HepG2 (cell line): ENCODE measurements around the gene PRKACA. TPM values are rescaled to one million over a fixed set of nuclear protein-coding genes. Genes with fewer than 3 reads are reported as not detected.

Experiments
- ARID5B ChIP-seq: IDR thresholded peaks from 2 replicates; pipeline ENCODE4 v1.4.0; 2020; ENCODE audit warnings: mild to moderate bottlenecking, missing genetic modification reagents
- FOXK1 ChIP-seq: sonication (generic); formaldehyde crosslinking; IDR thresholded peaks from 2 replicates; pipeline ENCODE4 v1.4.0; 2020; ENCODE audit warnings: low read depth, missing genetic modification reagents, borderline replicate concordance
- GABPB1 ChIP-seq: IDR thresholded peaks from 2 replicates; pipeline ENCODE4 v1.6.1; 2016; ENCODE audit warnings: mild to moderate bottlenecking, missing genetic modification reagents, moderate library complexity, missing compliant biosample characterization
- GATAD1 ChIP-seq: IDR thresholded peaks from 2 replicates; pipeline ENCODE4 v1.6.1; 2016; ENCODE audit warnings: missing genetic modification reagents, missing compliant biosample characterization
- HNRNPL ChIP-seq: fragments of 200-400 bp; formaldehyde crosslinking; IDR thresholded peaks from 2 replicates; pipeline ENCODE4 v1.6.1; 2017; ENCODE audit warnings: mild to moderate bottlenecking, low read depth, low read length
- HOXA3 ChIP-seq: sonication (generic); formaldehyde crosslinking; IDR thresholded peaks from 2 replicates; pipeline ENCODE4 v1.5.0; 2020; ENCODE audit warnings: missing genetic modification reagents
- KAT8 ChIP-seq: IDR thresholded peaks from 2 replicates; pipeline ENCODE4 v1.6.1; 2016; ENCODE audit warnings: missing genetic modification reagents, missing compliant biosample characterization
- KDM5B ChIP-seq: sonication (generic); formaldehyde crosslinking; IDR thresholded peaks from 2 replicates; pipeline ENCODE4 v1.4.0; 2020; ENCODE audit warnings: missing genetic modification reagents, mild to moderate bottlenecking, borderline replicate concordance
- NR2F1 ChIP-seq, 2 experiments: fragments of 450-650 bp in 1 of 2; formaldehyde crosslinking in 1 of 2; IDR thresholded peaks; 2 replicates each; pipeline versions ENCODE4 v1.5.0 to v1.6.1; 2016 to 2020; ENCODE audit warnings: mild to moderate bottlenecking in 1 of 2, missing compliant biosample characterization in 1 of 2, missing genetic modification reagents in 1 of 2, moderate library complexity in 1 of 2
- POGZ ChIP-seq: sonication (generic); formaldehyde crosslinking; IDR thresholded peaks from 2 replicates; pipeline ENCODE4 v1.4.0; 2020; ENCODE audit warnings: mild to moderate bottlenecking, missing genetic modification reagents
- RXRB ChIP-seq: IDR thresholded peaks from 2 replicates; pipeline ENCODE4 v1.6.1; 2016; ENCODE audit warnings: borderline replicate concordance, missing genetic modification reagents, missing compliant biosample characterization
- SMC3 ChIP-seq: IDR thresholded peaks from 2 replicates; pipeline ENCODE4 v1.6.1; 2011; ENCODE audit warnings: low read length, improper control_type of control experiment
- ZBTB7A ChIP-seq: sonication (generic); formaldehyde crosslinking; IDR thresholded peaks from 2 replicates; pipeline ENCODE4 v1.8.0; 2022; ENCODE audit warnings: mild to moderate bottlenecking, missing genetic modification reagents
- ZNF317 ChIP-seq: sonication (generic); formaldehyde crosslinking; IDR thresholded peaks from 2 replicates; pipeline ENCODE4 v1.5.0; 2020; ENCODE audit warnings: mild to moderate bottlenecking, missing genetic modification reagents
- ZNF329 ChIP-seq: sonication (generic); formaldehyde crosslinking; IDR thresholded peaks from 2 replicates; pipeline ENCODE4 v1.9.0; 2021; ENCODE audit warnings: low read depth, mild to moderate bottlenecking, missing genetic modification reagents
- ZNF569 ChIP-seq: sonication (generic); formaldehyde crosslinking; IDR thresholded peaks from 2 replicates; pipeline ENCODE4 v1.5.0; 2020; ENCODE audit warnings: mild to moderate bottlenecking, missing genetic modification reagents, moderate library complexity, borderline replicate concordance
- ZNF605 ChIP-seq: sonication (generic); formaldehyde crosslinking; IDR thresholded peaks from 2 replicates; pipeline ENCODE4 v1.8.0; 2022; ENCODE audit warnings: mild to moderate bottlenecking, missing genetic modification reagents
- ZNF7 ChIP-seq: IDR thresholded peaks from 2 replicates; pipeline ENCODE4 v1.6.1; 2016; ENCODE audit warnings: missing biosample characterization, missing genetic modification reagents
- ZSCAN29 ChIP-seq: sonication (generic); formaldehyde crosslinking; conservative IDR thresholded peaks from 2 replicates; pipeline ENCODE4 v1.4.0; 2020; ENCODE audit warnings: mild to moderate bottlenecking, missing genetic modification reagents
- polyA plus RNA-seq, 8 experiments: library from polyadenylated mRNA; depleted of rRNA in 3 of 8; stranded (reverse) in 7 of 8; unstranded in 1 of 8; fragments of >200 nt; fragmentation: Illumina TruSeq in 4 of 8; extraction: Trizol in 4 of 8; gene quantifications; 2 replicates each; pipeline versions ENCODE4 v1.2.1 to v1.2.3, GENCODE V29; 2011 to 2016; ENCODE audit warnings: low read depth in 4 of 8, missing spikeins in 1 of 8, mixed read lengths in 1 of 8; ENCODE audit not compliant: insufficient read depth in 1 of 8
- total RNA-seq, 5 experiments: library from RNA; depleted of rRNA; stranded (reverse); fragments of >200 nt; fragmentation: Illumina TruSeq; extraction: Trizol; gene quantifications; 2 replicates each; pipeline ENCODE4 v1.2.3, GENCODE V29; 2016; ENCODE audit warnings: low read depth in 1 of 5
- TF ChIP-seq, protein P1 (sequence below): sonication (generic); formaldehyde crosslinking; IDR thresholded peaks from 2 replicates; pipeline ENCODE4 v1.5.1; 2020; ENCODE audit warnings: mild to moderate bottlenecking, missing genetic modification reagents, borderline replicate concordance
- TF ChIP-seq, protein P2 (sequence below): sonication (generic); formaldehyde crosslinking; IDR thresholded peaks from 2 replicates; pipeline ENCODE4 v1.4.0; 2020; ENCODE audit warnings: missing genetic modification reagents
- TF ChIP-seq, protein P3 (sequence below): IDR thresholded peaks from 2 replicates; pipeline ENCODE4 v1.6.1; 2012; ENCODE audit warnings: low read depth, low read length, improper control_type of control experiment

Gene PRKACA
- total and polyA plus RNA-seq, 2 of the 13 experiments (the other 11 are each of a cell fraction or from before 2014, with no cell fraction given) = 11.0 to 18.2 TPM

- TF ChIP-seq, protein P1, sequence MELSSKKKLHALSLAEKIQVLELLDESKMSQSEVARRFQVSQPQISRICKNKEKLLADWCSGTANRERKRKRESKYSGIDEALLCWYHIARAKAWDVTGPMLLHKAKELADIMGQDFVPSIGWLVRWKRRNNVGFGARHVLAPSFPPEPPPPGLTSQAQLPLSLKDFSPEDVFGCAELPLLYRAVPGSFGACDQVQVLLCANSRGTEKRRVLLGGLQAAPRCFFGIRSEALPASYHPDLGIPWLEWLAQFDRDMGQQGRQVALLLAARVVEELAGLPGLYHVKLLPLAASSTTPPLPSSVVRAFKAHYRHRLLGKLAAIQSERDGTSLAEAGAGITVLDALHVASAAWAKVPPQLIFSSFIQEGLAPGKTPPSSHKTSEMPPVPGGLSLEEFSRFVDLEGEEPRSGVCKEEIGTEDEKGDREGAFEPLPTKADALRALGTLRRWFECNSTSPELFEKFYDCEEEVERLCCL = no peak
- TF ChIP-seq ZNF329 (CRISPR knock-in tag) (no peak), ZNF317 (CRISPR knock-in tag) (no peak), POGZ (CRISPR knock-in tag) (no peak), SMC3 (no peak), GATAD1 (CRISPR knock-in tag) (0 out of 2 replicates have a peak, but pooled peaks have one; percentile 11), HNRNPL (0 out of 2 replicates have a peak, but pooled peaks have one; percentile 47), ZNF7 (CRISPR knock-in tag) (no peak), KAT8 (CRISPR knock-in tag) (0 out of 2 replicates have a peak, but pooled peaks have one; percentile 30), ZSCAN29 (CRISPR knock-in tag) (0 out of 2 replicates have a peak, but pooled peaks have one; percentile 36), KDM5B (CRISPR knock-in tag) (no peak), ZBTB7A (CRISPR knock-in tag) (no peak), ZNF605 (peak; percentile 35; the same call in 1 of the 2 replicates), HOXA3 (peak; percentile 54; the same call in 1 of the 2 replicates), ZNF569 (no peak), FOXK1 (CRISPR knock-in tag) (no peak), RXRB (peak; percentile 60; the same call in 1 of the 2 replicates), GABPB1 (CRISPR knock-in tag) (peak; percentile 80), NR2F1 (CRISPR knock-in tag; IDR thresholded peaks at IDR 0.05) (peak in 1 of 2 experiments; percentile 41; a peak in 1 of 4 replicates), ARID5B (CRISPR knock-in tag) (peak; percentile 37)
- TF ChIP-seq, protein P2, sequence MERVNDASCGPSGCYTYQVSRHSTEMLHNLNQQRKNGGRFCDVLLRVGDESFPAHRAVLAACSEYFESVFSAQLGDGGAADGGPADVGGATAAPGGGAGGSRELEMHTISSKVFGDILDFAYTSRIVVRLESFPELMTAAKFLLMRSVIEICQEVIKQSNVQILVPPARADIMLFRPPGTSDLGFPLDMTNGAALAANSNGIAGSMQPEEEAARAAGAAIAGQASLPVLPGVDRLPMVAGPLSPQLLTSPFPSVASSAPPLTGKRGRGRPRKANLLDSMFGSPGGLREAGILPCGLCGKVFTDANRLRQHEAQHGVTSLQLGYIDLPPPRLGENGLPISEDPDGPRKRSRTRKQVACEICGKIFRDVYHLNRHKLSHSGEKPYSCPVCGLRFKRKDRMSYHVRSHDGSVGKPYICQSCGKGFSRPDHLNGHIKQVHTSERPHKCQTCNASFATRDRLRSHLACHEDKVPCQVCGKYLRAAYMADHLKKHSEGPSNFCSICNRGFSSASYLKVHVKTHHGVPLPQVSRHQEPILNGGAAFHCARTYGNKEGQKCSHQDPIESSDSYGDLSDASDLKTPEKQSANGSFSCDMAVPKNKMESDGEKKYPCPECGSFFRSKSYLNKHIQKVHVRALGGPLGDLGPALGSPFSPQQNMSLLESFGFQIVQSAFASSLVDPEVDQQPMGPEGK (CRISPR knock-in tag) = 0 out of 2 replicates have a peak, but pooled peaks have one; percentile 44
- TF ChIP-seq, protein P3, sequence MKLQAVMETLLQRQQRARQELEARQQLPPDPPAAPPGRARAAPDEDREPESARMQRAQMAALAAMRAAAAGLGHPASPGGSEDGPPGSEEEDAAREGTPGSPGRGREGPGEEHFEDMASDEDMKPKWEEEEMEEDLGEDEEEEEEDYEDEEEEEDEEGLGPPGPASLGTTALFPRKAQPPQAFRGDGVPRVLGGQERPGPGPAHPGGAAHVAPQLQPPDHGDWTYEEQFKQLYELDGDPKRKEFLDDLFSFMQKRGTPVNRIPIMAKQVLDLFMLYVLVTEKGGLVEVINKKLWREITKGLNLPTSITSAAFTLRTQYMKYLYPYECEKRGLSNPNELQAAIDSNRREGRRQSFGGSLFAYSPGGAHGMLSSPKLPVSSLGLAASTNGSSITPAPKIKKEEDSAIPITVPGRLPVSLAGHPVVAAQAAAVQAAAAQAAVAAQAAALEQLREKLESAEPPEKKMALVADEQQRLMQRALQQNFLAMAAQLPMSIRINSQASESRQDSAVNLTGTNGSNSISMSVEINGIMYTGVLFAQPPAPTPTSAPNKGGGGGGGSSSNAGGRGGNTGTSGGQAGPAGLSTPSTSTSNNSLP = no peak
These were observed 4.7 kb downstream of the PRKACA start (continued) for GRCh38 chr19:14112809-14113385.
